ENCODE data around the gene CCDC192.
A peak's percentile ranks its signal among the peaks of the same experiment; 100 is the strongest.

CCDC192 gene

GRCh38 chr5:127940854-127941253 is 237.7 kb downstream of the CCDC192 start:
- Histone ChIP-seq H4K91ac (ENCODE audit: low read length) (no peak overlapping the region), H3K4me1 (ENCODE audit: control insufficient read depth, insufficient read depth, low read depth, low read length) (peaks cover 4% of the 10 kb centered on the region), H3K79me1 (replicated peaks; ENCODE audit: low read length, poor library complexity, severe bottlenecking) (no peaks in the 10 kb centered on the region), H2BK120ac (ENCODE audit: low read depth, low read length) (no peak overlapping the region), H2BK12ac (ENCODE audit: low read length in 2 of 2) (no peak overlapping the region), H3K27me3 (ENCODE audit: control insufficient read depth in 1 of 2, insufficient read depth in 1 of 2, low read length in 2 of 2) (no peaks in the 10 kb centered on the region), H4K8ac (ENCODE audit: low read length) (no peak overlapping the region), H2AFZ (ENCODE audit: low read depth, low read length) (no peak overlapping the region), H2BK15ac (ENCODE audit: low read depth, poor library complexity, severe bottlenecking) (no peak overlapping the region), H2BK5ac (ENCODE audit: low read depth, low read length, poor library complexity, severe bottlenecking) (no peak overlapping the region), H3K36me3 (ENCODE audit: control insufficient read depth in 1 of 2, insufficient read depth in 2 of 2, low read depth in 1 of 2, low read length in 2 of 2) (peaks cover 0 to 3% of the 10 kb centered on the region in 2 experiments), H2AK5ac (ENCODE audit: low read length, severe bottlenecking) (no peak overlapping the region), H3K4me3 (ENCODE audit: insufficient read depth in 1 of 2, low read depth in 1 of 2, low read length in 2 of 2) (no peak overlapping the region), H3K9me3 (ENCODE audit: control insufficient read depth, low read length) (no peaks in the 10 kb centered on the region), H3K27ac (ENCODE audit: low read length, poor library complexity, severe bottlenecking) (no peak overlapping the region), H3K4me2 (ENCODE audit: low read length, poor library complexity, severe bottlenecking) (no peak overlapping the region), H3K14ac (ENCODE audit: low read length in 2 of 2) (no peak overlapping the region), H3K9ac (ENCODE audit: low read length) (no peak overlapping the region), H3K4ac (ENCODE audit: low read depth in 1 of 2, low read length in 2 of 2) (no peak overlapping the region), H3K18ac (ENCODE audit: low read depth in 1 of 2, low read length in 2 of 2) (no peak overlapping the region), H3K23ac (ENCODE audit: low read length in 2 of 2) (no peak overlapping the region)
- WGBS: 100% methylated on average over 1 of the region's 1 CpG
- no peak for DNase-seq

DNA sequence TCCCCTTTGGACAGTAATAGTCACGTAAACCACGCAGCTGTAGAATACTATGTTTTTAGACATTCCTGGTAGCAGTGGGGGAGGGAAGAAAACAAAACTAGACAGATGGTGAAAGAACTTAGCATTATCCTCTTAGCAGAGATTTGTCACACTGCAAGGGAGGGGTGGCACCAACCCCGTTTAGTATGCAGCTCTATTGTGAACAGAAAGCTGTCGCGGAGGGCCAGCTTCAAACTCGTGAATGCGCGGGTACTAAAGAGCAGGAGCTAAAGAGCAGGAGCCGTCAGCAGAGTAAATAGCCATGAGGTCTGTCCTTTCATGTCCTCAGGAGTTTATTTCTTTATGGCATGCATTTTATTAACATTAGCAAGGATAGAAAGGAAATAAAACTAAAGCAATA is 238.5 kb downstream of the CCDC192 start:
- Histone ChIP-seq H3K9ac (ENCODE audit: low read length) (no peak overlapping the region), H2BK15ac (ENCODE audit: low read depth, poor library complexity, severe bottlenecking) (no peak overlapping the region), H2AK5ac (ENCODE audit: low read length, severe bottlenecking) (no peak overlapping the region), H2AFZ (ENCODE audit: low read depth, low read length) (no peak overlapping the region), H3K36me3 (ENCODE audit: control insufficient read depth in 1 of 2, insufficient read depth in 2 of 2, low read depth in 1 of 2, low read length in 2 of 2) (peaks cover 0 to 3% of the 10 kb centered on the region in 2 experiments), H3K27ac (ENCODE audit: low read length, poor library complexity, severe bottlenecking) (no peak overlapping the region), H4K91ac (ENCODE audit: low read length) (no peak overlapping the region), H3K18ac (ENCODE audit: low read depth in 1 of 2, low read length in 2 of 2) (peak overlapping the region in 1 of 2 experiments; percentile 26), H2BK5ac (ENCODE audit: low read depth, low read length, poor library complexity, severe bottlenecking) (no peak overlapping the region), H2BK12ac (ENCODE audit: low read length in 2 of 2) (no peak overlapping the region), H3K4me1 (ENCODE audit: control insufficient read depth, insufficient read depth, low read depth, low read length) (peaks cover 4% of the 10 kb centered on the region), H3K4ac (ENCODE audit: low read depth in 1 of 2, low read length in 2 of 2) (no peak overlapping the region), H3K27me3 (ENCODE audit: control insufficient read depth in 1 of 2, insufficient read depth in 1 of 2, low read length in 2 of 2) (no peaks in the 10 kb centered on the region), H3K23ac (ENCODE audit: low read length in 2 of 2) (no peak overlapping the region), H4K8ac (ENCODE audit: low read length) (no peak overlapping the region), H3K4me2 (ENCODE audit: low read length, poor library complexity, severe bottlenecking) (peak overlapping the region; percentile 9), H2BK120ac (ENCODE audit: low read depth, low read length) (no peak overlapping the region), H3K9me3 (ENCODE audit: control insufficient read depth, low read length) (no peaks in the 10 kb centered on the region), H3K79me1 (replicated peaks; ENCODE audit: low read length, poor library complexity, severe bottlenecking) (no peaks in the 10 kb centered on the region), H3K4me3 (ENCODE audit: insufficient read depth in 1 of 2, low read depth in 1 of 2, low read length in 2 of 2) (no peak overlapping the region), H3K14ac (ENCODE audit: low read length in 2 of 2) (no peak overlapping the region)
- peak; percentile 26 for DNase-seq
- 59% methylated on average over 9 of the region's 9 CpGs for WGBS

DNA sequence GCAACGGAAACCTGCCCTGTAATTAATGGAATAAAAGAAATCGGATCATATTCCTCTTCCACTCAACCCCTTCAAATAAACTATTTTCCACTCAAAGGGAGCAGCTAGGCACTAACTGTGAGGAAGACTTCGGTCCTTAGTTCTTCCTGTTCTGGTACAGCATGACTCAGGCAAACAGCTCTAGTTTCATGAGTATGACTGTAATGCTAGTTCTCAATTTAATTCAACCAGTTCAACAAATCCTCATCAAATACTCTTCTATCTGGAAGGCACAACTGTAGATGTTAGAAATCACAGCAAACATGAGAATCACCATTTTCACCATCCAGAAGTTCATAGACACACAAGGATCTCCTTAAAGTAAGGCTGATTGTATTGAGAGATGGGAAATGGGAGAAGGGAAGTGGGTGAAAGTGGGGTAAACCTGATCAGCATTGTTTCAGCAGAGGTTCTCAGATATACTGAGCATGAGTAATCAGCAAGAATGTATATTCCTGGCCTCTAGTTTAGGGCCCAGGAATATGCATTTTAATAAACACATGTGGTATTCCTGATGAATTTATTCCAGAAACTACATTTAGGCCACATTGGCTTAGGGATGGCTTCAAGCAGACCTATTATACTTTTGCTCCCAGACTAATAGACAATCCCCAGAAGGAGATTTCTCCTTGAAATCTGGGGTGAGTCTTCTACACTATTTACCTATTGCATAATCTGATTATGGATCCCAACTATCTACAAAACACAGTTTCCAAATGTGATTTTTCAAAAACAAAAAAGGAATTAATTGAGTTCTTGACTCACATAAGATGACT is 239.3 kb downstream of the CCDC192 start:
- 78% methylated on average over 3 of the region's 3 CpGs for WGBS
- no peaks in the 10 kb centered on the region for H3K27me3 ChIP-seq (ENCODE audit: control insufficient read depth in 1 of 2, insufficient read depth in 1 of 2, low read length in 2 of 2)
- H3K79me1 ChIP-seq (replicated peaks; ENCODE audit: low read length, poor library complexity, severe bottlenecking): no peaks in the 10 kb centered on the region
- H2AK5ac ChIP-seq (ENCODE audit: low read length, severe bottlenecking): peak overlapping the region; percentile 85
- no peak overlapping the region for H3K9ac ChIP-seq (ENCODE audit: low read length)
- no peak overlapping the region for H3K27ac ChIP-seq (ENCODE audit: low read length, poor library complexity, severe bottlenecking)
- H4K91ac ChIP-seq (ENCODE audit: low read length): no peak overlapping the region
- no peak overlapping the region for H3K18ac ChIP-seq (ENCODE audit: low read depth in 1 of 2, low read length in 2 of 2)
- H3K23ac ChIP-seq (ENCODE audit: low read length in 2 of 2): no peak overlapping the region
- no peak overlapping the region for H2AFZ ChIP-seq (ENCODE audit: low read depth, low read length)
- H2BK12ac ChIP-seq (ENCODE audit: low read length in 2 of 2): no peak overlapping the region
- peak overlapping the region; percentile 12 for H2BK5ac ChIP-seq (ENCODE audit: low read depth, low read length, poor library complexity, severe bottlenecking)
- no peak overlapping the region for H3K4ac ChIP-seq (ENCODE audit: low read depth in 1 of 2, low read length in 2 of 2)
- no peak overlapping the region for H2BK15ac ChIP-seq (ENCODE audit: low read depth, poor library complexity, severe bottlenecking)
- no peak overlapping the region for H4K8ac ChIP-seq (ENCODE audit: low read length)
- H3K9me3 ChIP-seq (ENCODE audit: control insufficient read depth, low read length): no peaks in the 10 kb centered on the region
- H3K4me3 ChIP-seq (ENCODE audit: insufficient read depth in 1 of 2, low read depth in 1 of 2, low read length in 2 of 2): no peak overlapping the region
- DNase-seq: peak; percentile 24
- H3K14ac ChIP-seq (ENCODE audit: low read length in 2 of 2): peak overlapping the region in 1 of 2 experiments; percentile 63
- no peak overlapping the region for H2BK120ac ChIP-seq (ENCODE audit: low read depth, low read length)
- peaks cover 0 to 3% of the 10 kb centered on the region in 2 experiments for H3K36me3 ChIP-seq (ENCODE audit: control insufficient read depth in 1 of 2, insufficient read depth in 2 of 2, low read depth in 1 of 2, low read length in 2 of 2)
- peaks cover 4% of the 10 kb centered on the region for H3K4me1 ChIP-seq (ENCODE audit: control insufficient read depth, insufficient read depth, low read depth, low read length)
- no peak overlapping the region for H3K4me2 ChIP-seq (ENCODE audit: low read length, poor library complexity, severe bottlenecking)

DNA sequence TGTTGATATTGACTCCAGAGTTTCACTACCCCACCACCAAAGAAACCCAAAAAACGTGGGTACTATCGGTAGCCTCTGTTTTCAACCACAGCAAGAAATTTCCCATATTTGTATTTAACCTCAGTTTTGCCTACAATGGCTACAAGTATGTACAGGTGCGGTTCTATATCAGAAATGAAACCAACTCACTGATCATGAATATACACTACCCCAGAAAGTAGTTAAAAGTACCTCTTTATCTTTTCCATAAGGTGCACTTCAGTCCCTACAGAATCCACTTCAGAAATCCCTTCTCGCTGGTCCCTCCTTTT is 239.8 kb downstream of the CCDC192 start:
- H3K4me2 ChIP-seq (ENCODE audit: low read length, poor library complexity, severe bottlenecking): no peak overlapping the region
- H3K4ac ChIP-seq (ENCODE audit: low read depth in 1 of 2, low read length in 2 of 2): no peak overlapping the region
- H3K14ac ChIP-seq (ENCODE audit: low read length in 2 of 2): no peak overlapping the region
- no peak for DNase-seq
- no peak overlapping the region for H2BK12ac ChIP-seq (ENCODE audit: low read length in 2 of 2)
- no peak overlapping the region for H2AFZ ChIP-seq (ENCODE audit: low read depth, low read length)
- H2AK5ac ChIP-seq (ENCODE audit: low read length, severe bottlenecking): peak overlapping the region; percentile 85
- no peak overlapping the region for H4K91ac ChIP-seq (ENCODE audit: low read length)
- peaks cover 4% of the 10 kb centered on the region for H3K4me1 ChIP-seq (ENCODE audit: control insufficient read depth, insufficient read depth, low read depth, low read length)
- H4K8ac ChIP-seq (ENCODE audit: low read length): no peak overlapping the region
- no peak overlapping the region for H3K18ac ChIP-seq (ENCODE audit: low read depth in 1 of 2, low read length in 2 of 2)
- no peak overlapping the region for H3K4me3 ChIP-seq (ENCODE audit: insufficient read depth in 1 of 2, low read depth in 1 of 2, low read length in 2 of 2)
- H3K27me3 ChIP-seq (ENCODE audit: control insufficient read depth in 1 of 2, insufficient read depth in 1 of 2, low read length in 2 of 2): no peaks in the 10 kb centered on the region
- H3K79me1 ChIP-seq (replicated peaks; ENCODE audit: low read length, poor library complexity, severe bottlenecking): no peaks in the 10 kb centered on the region
- no peak overlapping the region for H2BK120ac ChIP-seq (ENCODE audit: low read depth, low read length)
- H3K27ac ChIP-seq (ENCODE audit: low read length, poor library complexity, severe bottlenecking): peak overlapping the region; percentile 35
- no peak overlapping the region for H3K23ac ChIP-seq (ENCODE audit: low read length in 2 of 2)
- H3K9me3 ChIP-seq (ENCODE audit: control insufficient read depth, low read length): no peaks in the 10 kb centered on the region
- H2BK5ac ChIP-seq (ENCODE audit: low read depth, low read length, poor library complexity, severe bottlenecking): no peak overlapping the region
- H3K36me3 ChIP-seq (ENCODE audit: control insufficient read depth in 1 of 2, insufficient read depth in 2 of 2, low read depth in 1 of 2, low read length in 2 of 2): peaks cover 0 to 3% of the 10 kb centered on the region in 2 experiments
- no peak overlapping the region for H3K9ac ChIP-seq (ENCODE audit: low read length)
- no peak overlapping the region for H2BK15ac ChIP-seq (ENCODE audit: low read depth, poor library complexity, severe bottlenecking)
- WGBS: 88% methylated on average over 4 of the region's 4 CpGs

Measured in mesenchymal stem cell (in vitro differentiated cells and primary cell).